ENCODE results near the gene CAMSAP1.
A peak's percentile ranks its signal among the peaks of the same experiment; 100 is the strongest.

The CAMSAP1 gene

DNA sequence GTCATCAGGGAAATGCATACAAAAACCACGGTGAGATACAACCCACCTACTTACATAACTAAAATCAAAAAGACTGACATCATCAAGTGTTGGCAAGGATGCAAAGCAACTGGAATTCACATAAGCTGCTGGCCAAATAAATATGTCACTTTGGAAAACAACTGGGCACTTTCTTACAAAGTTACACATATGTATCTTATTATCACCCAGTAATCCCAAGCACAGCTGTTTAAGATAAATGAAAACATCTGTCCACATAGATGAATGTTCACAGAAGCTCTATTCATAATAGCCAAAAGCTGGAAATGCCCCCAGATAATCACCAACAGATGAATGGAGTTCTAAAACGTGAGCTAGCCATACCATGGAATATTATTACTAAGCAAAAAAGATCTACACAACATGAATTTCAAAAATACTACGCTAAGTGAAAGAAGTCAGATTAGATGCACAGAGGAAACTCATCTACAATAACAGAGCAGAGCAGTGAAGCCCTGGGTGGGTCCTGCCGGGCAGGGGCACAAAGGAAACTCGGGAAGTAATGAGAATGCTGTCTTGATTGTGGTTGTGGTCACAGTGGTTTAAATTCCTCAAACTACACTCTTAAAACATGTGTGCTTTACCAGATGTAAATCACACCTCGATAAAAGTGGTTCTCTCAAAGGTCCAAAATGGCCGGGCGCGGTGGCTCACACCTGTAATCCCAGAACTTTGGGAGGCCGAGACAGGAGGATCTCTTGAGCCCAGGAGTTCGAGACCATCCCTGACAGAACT lies 8.5 kb downstream of the CAMSAP1 start:
- no peak overlapping the region for H3K27ac ChIP-seq (ENCODE audit: extremely low read depth, low read depth, low read length)
- POLR2A ChIA-PET = no interaction called here
- no peak overlapping the region for H3K4me3 ChIP-seq (ENCODE audit: low read depth, low read length)
- TF ChIP-seq, protein P1, sequence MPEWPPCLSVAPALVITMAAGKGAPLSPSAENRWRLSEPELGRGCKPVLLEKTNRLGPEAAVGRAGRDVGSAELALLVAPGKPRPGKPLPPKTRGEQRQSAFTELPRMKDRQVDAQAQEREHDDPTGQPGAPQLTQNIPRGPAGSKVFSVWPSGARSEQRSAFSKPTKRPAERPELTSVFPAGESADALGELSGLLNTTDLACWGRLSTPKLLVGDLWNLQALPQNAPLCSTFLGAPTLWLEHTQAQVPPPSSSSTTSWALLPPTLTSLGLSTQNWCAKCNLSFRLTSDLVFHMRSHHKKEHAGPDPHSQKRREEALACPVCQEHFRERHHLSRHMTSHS (tag by site-specific recombination; IDR thresholded peaks at IDR 0.05) = no peak
- TF ChIP-seq WT1 (tag by site-specific recombination; IDR thresholded peaks at IDR 0.05) = no peak
- no peak for TF ChIP-seq TRIM28 (IDR thresholded peaks at IDR 0.05; ENCODE audit: borderline replicate concordance, low read length)
- TF ChIP-seq SETDB1 (IDR thresholded peaks at IDR 0.05; ENCODE audit: insufficient read length, low read length) = peak; percentile 19
- no peaks in the 10 kb centered on the region for H3K9me3 ChIP-seq (ENCODE audit: control insufficient read depth, insufficient read depth, low read depth, low read length)
- H3K36me3 ChIP-seq (ENCODE audit: control insufficient read depth in 2 of 2, insufficient read depth in 1 of 2, low read length in 2 of 2) = peaks cover 0 to 3% of the 10 kb centered on the region in 2 experiments; a peak in 1 of 3 replicates
- H3K4me1 ChIP-seq (ENCODE audit: control insufficient read depth, insufficient read depth, low read length) = no peaks in the 10 kb centered on the region
- CTCF ChIA-PET = no interaction called here

DNA sequence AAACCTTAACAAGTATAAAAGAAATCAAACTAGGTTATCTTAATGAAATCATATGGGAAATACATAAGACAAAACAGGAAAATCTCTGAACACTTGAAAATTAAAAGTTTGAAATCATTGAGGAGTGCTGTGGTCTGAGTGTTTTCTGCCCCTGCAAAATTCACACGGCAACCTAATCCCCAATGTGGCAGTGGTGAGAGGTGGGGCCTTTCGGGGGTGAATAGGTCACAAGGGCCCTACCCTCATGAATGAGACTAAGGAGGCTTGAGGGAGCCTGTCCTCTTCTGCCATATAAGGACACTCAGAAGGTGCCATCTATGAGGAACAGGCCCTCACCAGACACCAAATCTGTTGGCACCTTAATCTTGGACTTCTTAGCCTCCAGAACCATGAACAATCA lies 10.7 kb downstream of the CAMSAP1 start:
- CTCF ChIA-PET = interaction anchor here (0.6 to 0.9 kb wide), 4 partner anchors 16 to 302 kb away, joined by 3 read pairs; no protein-coding TSS in a partner anchor

DNA sequence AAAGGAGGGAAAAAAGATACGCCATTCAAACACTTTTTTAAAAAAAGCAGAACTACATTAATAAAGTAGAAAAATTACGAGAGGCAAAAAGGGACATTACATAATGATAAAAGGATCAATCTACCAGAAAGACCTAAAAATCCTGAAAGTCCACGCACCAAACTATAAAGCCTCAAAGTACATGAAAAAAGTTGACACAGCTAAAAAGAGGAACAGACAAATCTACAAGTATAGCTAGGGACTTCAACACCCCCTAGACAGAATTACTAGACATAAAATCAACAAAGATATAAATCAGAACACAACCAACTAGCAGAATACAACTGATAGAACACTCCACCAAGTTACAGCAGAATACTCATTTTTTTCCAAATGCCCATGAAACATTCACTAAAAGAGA lies 11.1 kb downstream of the CAMSAP1 start:
- CTCF ChIA-PET = interaction anchor here (0.6 kb wide), 1 partner anchor 15 kb away, joined by 3 read pairs; no protein-coding TSS in a partner anchor
- Histone ChIP-seq H3K36me3 (ENCODE audit: control insufficient read depth in 2 of 2, insufficient read depth in 1 of 2, low read length in 2 of 2) (peaks cover 0 to 3% of the 10 kb centered on the region in 2 experiments; a peak in 1 of 3 replicates), H3K4me1 (ENCODE audit: control insufficient read depth, insufficient read depth, low read length) (peaks cover 2% of the 10 kb centered on the region; the same call in 1 of the 2 replicates), H3K9me3 (ENCODE audit: control insufficient read depth, insufficient read depth, low read depth, low read length) (no peaks in the 10 kb centered on the region), H3K27ac (ENCODE audit: extremely low read depth, low read depth, low read length) (no peak overlapping the region), H3K4me3 (ENCODE audit: low read depth, low read length) (no peak overlapping the region)
- POLR2A ChIA-PET = no interaction called here
- no peak for TF ChIP-seq ZSCAN16 (tag by site-specific recombination; IDR thresholded peaks at IDR 0.05)
- TF ChIP-seq EGR2 (tag by site-specific recombination; IDR thresholded peaks at IDR 0.05; ENCODE audit: low read depth) = no peak
- TF ChIP-seq ZNF169 (tag by site-specific recombination; IDR thresholded peaks at IDR 0.05) = no peak
- no peak for TF ChIP-seq ZNF16 (tag by site-specific recombination; IDR thresholded peaks at IDR 0.05; ENCODE audit: low read depth)
- TF ChIP-seq, protein P2, sequence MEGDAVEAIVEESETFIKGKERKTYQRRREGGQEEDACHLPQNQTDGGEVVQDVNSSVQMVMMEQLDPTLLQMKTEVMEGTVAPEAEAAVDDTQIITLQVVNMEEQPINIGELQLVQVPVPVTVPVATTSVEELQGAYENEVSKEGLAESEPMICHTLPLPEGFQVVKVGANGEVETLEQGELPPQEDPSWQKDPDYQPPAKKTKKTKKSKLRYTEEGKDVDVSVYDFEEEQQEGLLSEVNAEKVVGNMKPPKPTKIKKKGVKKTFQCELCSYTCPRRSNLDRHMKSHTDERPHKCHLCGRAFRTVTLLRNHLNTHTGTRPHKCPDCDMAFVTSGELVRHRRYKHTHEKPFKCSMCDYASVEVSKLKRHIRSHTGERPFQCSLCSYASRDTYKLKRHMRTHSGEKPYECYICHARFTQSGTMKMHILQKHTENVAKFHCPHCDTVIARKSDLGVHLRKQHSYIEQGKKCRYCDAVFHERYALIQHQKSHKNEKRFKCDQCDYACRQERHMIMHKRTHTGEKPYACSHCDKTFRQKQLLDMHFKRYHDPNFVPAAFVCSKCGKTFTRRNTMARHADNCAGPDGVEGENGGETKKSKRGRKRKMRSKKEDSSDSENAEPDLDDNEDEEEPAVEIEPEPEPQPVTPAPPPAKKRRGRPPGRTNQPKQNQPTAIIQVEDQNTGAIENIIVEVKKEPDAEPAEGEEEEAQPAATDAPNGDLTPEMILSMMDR (tag by site-specific recombination; IDR thresholded peaks at IDR 0.05) = no peak
- no peak for TF ChIP-seq GLI2 (tag by site-specific recombination; IDR thresholded peaks at IDR 0.05; ENCODE audit: borderline replicate concordance, low read depth)
- TF ChIP-seq ZXDB (tag by site-specific recombination; IDR thresholded peaks at IDR 0.05) = no peak
- no peak for TF ChIP-seq ZNF391 (tag by site-specific recombination; IDR thresholded peaks at IDR 0.05; ENCODE audit: borderline replicate concordance, low read depth)
- no peak for TF ChIP-seq GLIS2 (tag by site-specific recombination; IDR thresholded peaks at IDR 0.05)
- TF ChIP-seq ZFP41 (tag by site-specific recombination; IDR thresholded peaks at IDR 0.05; ENCODE audit: borderline replicate concordance) = no peak

More for the DNA sequence above, 10.7 kb downstream of the CAMSAP1 start:
- H3K9me3 ChIP-seq (ENCODE audit: control insufficient read depth, insufficient read depth, low read depth, low read length) = no peaks in the 10 kb centered on the region
- POLR2A ChIA-PET = no interaction called here
- peaks cover 2% of the 10 kb centered on the region; the same call in 1 of the 2 replicates for H3K4me1 ChIP-seq (ENCODE audit: control insufficient read depth, insufficient read depth, low read length)
- no peak overlapping the region for H3K4me3 ChIP-seq (ENCODE audit: low read depth, low read length)
- H3K27ac ChIP-seq (ENCODE audit: extremely low read depth, low read depth, low read length) = no peak overlapping the region
- H3K36me3 ChIP-seq (ENCODE audit: control insufficient read depth in 2 of 2, insufficient read depth in 1 of 2, low read length in 2 of 2) = peaks cover 0 to 3% of the 10 kb centered on the region in 2 experiments; a peak in 1 of 3 replicates
- no peak for TF ChIP-seq ZNF341 (tag by site-specific recombination; IDR thresholded peaks at IDR 0.05; ENCODE audit: low read depth)
- TF ChIP-seq ZNF404 (tag by site-specific recombination; IDR thresholded peaks at IDR 0.05) = no peak
- no peak for TF ChIP-seq ZNF514 (tag by site-specific recombination; IDR thresholded peaks at IDR 0.05)
- no peak for TF ChIP-seq ZNF239 (tag by site-specific recombination; IDR thresholded peaks at IDR 0.05)
- TF ChIP-seq, protein P3, sequence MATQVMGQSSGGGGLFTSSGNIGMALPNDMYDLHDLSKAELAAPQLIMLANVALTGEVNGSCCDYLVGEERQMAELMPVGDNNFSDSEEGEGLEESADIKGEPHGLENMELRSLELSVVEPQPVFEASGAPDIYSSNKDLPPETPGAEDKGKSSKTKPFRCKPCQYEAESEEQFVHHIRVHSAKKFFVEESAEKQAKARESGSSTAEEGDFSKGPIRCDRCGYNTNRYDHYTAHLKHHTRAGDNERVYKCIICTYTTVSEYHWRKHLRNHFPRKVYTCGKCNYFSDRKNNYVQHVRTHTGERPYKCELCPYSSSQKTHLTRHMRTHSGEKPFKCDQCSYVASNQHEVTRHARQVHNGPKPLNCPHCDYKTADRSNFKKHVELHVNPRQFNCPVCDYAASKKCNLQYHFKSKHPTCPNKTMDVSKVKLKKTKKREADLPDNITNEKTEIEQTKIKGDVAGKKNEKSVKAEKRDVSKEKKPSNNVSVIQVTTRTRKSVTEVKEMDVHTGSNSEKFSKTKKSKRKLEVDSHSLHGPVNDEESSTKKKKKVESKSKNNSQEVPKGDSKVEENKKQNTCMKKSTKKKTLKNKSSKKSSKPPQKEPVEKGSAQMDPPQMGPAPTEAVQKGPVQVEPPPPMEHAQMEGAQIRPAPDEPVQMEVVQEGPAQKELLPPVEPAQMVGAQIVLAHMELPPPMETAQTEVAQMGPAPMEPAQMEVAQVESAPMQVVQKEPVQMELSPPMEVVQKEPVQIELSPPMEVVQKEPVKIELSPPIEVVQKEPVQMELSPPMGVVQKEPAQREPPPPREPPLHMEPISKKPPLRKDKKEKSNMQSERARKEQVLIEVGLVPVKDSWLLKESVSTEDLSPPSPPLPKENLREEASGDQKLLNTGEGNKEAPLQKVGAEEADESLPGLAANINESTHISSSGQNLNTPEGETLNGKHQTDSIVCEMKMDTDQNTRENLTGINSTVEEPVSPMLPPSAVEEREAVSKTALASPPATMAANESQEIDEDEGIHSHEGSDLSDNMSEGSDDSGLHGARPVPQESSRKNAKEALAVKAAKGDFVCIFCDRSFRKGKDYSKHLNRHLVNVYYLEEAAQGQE (tag by site-specific recombination; IDR thresholded peaks at IDR 0.05) = no peak
- no peak for TF ChIP-seq ZNF24 (tag by site-specific recombination; IDR thresholded peaks at IDR 0.05)
- TF ChIP-seq, protein P4, sequence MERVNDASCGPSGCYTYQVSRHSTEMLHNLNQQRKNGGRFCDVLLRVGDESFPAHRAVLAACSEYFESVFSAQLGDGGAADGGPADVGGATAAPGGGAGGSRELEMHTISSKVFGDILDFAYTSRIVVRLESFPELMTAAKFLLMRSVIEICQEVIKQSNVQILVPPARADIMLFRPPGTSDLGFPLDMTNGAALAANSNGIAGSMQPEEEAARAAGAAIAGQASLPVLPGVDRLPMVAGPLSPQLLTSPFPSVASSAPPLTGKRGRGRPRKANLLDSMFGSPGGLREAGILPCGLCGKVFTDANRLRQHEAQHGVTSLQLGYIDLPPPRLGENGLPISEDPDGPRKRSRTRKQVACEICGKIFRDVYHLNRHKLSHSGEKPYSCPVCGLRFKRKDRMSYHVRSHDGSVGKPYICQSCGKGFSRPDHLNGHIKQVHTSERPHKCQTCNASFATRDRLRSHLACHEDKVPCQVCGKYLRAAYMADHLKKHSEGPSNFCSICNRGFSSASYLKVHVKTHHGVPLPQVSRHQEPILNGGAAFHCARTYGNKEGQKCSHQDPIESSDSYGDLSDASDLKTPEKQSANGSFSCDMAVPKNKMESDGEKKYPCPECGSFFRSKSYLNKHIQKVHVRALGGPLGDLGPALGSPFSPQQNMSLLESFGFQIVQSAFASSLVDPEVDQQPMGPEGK (tag by site-specific recombination; IDR thresholded peaks at IDR 0.05) = no peak
- TF ChIP-seq ZFP69B (tag by site-specific recombination; IDR thresholded peaks at IDR 0.05) = no peak
- TF ChIP-seq ZNF223 (tag by site-specific recombination; IDR thresholded peaks at IDR 0.05) = no peak
- no peak for TF ChIP-seq SCRT1 (tag by site-specific recombination; IDR thresholded peaks at IDR 0.05; ENCODE audit: borderline replicate concordance)
